ENCODE results near the gene SMC4. TPM values are rescaled to one million over a fixed set of nuclear protein-coding genes. Genes with fewer than 3 reads are reported as not detected.

SMC4 gene
- total and polyA plus RNA-seq, 2 experiments from 2014 or later = 49.6 to 55.4 TPM

GRCh38 chr3:160444411-160444810 lies 45.0 kb downstream of the SMC4 start:
- Histone ChIP-seq H4K20me1 (ENCODE audit: insufficient read depth, poor library complexity, severe bottlenecking) (no peaks in the 10 kb centered on the region), H3K4me2 (no peak overlapping the region), H3K9me3 (ENCODE audit: low read depth) (no peaks in the 10 kb centered on the region), H3K4me1 (ENCODE audit: insufficient read depth) (no peaks in the 10 kb centered on the region), H3K36me3 (replicated peaks; ENCODE audit: insufficient read depth, low read depth) (no peaks in the 10 kb centered on the region), H3K9me2 (replicated peaks; ENCODE audit: insufficient read depth) (no peaks in the 10 kb centered on the region), H3K27ac (no peak overlapping the region), H3K4me3 (no peak overlapping the region), H2AFZ (no peak overlapping the region), H3K79me2 (peaks cover 77% of the 10 kb centered on the region), H3K27me3 (no peaks in the 10 kb centered on the region)
- 91% methylated on average over 1 of the region's 1 CpG for WGBS (ENCODE audit: low lambda C conversion rate, missing lambda C conversion rate)
- no peak for DNase-seq (ENCODE audit: low spot score)
- TF ChIP-seq EZH2phosphoT487 (IDR thresholded peaks at IDR 0.05; ENCODE audit: low read depth, severe bottlenecking, unreplicated experiment) (no peak), EZH2 (IDR thresholded peaks at IDR 0.05; ENCODE audit: borderline replicate concordance) (no peak)
- TF ChIP-seq, protein P1, sequence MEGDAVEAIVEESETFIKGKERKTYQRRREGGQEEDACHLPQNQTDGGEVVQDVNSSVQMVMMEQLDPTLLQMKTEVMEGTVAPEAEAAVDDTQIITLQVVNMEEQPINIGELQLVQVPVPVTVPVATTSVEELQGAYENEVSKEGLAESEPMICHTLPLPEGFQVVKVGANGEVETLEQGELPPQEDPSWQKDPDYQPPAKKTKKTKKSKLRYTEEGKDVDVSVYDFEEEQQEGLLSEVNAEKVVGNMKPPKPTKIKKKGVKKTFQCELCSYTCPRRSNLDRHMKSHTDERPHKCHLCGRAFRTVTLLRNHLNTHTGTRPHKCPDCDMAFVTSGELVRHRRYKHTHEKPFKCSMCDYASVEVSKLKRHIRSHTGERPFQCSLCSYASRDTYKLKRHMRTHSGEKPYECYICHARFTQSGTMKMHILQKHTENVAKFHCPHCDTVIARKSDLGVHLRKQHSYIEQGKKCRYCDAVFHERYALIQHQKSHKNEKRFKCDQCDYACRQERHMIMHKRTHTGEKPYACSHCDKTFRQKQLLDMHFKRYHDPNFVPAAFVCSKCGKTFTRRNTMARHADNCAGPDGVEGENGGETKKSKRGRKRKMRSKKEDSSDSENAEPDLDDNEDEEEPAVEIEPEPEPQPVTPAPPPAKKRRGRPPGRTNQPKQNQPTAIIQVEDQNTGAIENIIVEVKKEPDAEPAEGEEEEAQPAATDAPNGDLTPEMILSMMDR (IDR thresholded peaks at IDR 0.05; ENCODE audit: poor library complexity) = no peak

DNA sequence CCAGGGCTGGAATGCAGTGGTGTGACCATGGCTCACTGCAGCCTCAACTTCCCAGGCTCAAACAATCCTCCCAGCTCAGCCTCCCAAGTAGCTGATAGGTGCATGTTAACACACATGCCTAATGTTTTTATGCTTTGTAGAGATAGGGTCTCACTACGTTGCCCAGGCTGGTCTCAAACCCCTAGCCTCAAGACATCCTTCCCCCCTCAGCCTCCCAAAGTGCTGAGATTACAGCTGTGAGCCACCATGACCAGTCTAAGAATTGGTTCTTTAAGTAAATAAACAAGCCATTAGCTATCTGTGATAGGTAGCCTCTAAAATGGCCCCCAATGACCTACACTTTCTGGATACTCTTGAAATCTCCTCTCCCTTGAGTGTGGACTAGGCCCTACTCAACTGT lies 46.4 kb downstream of the SMC4 start:
- WGBS (ENCODE audit: low lambda C conversion rate, missing lambda C conversion rate) = 95% methylated on average over 1 of the region's 1 CpG
- peaks cover 69% of the 10 kb centered on the region for H3K79me2 ChIP-seq
- no peak overlapping the region for H3K4me3 ChIP-seq

DNA sequence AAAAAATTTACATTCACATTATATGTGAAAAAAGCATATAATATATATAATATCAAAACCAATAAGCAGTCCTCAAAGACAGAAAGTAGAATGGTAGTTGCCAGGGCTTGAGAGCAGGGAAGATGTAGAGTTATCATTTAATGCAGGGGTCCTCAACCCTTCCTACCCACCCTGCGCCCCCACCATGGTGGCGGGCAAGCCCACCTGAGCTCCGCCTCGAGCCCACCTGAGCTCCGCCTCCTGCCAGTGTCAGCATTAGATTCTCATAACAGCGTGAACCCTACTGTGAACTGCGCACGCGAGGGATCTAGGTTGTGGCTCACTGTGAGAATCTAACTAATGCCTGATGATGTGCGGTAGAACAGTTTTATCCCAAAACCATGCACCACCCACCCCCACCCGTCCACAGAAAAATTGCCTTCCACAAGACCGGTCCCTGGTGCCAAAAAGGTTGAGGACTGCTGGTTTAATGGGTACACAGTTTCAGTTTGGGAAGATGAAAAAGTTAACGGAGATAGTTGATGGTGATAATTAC lies 47.1 kb downstream of the SMC4 start:
- no peak for TF ChIP-seq EZH2 (IDR thresholded peaks at IDR 0.05; ENCODE audit: borderline replicate concordance)
- TF ChIP-seq, protein P1 (IDR thresholded peaks at IDR 0.05; ENCODE audit: poor library complexity) = no peak
- TF ChIP-seq EZH2phosphoT487 (IDR thresholded peaks at IDR 0.05; ENCODE audit: low read depth, severe bottlenecking, unreplicated experiment) = no peak
- H2AFZ ChIP-seq = no peak overlapping the region
- no peaks in the 10 kb centered on the region for H3K27me3 ChIP-seq
- H3K9me3 ChIP-seq (ENCODE audit: low read depth) = no peaks in the 10 kb centered on the region
- no peak overlapping the region for H3K4me3 ChIP-seq
- DNase-seq (ENCODE audit: low spot score) = no peak
- peaks cover 4% of the 10 kb centered on the region for H3K4me1 ChIP-seq (ENCODE audit: insufficient read depth)
- 96% methylated on average over 13 of the region's 13 CpGs for WGBS (ENCODE audit: low lambda C conversion rate, missing lambda C conversion rate)
- H3K4me2 ChIP-seq = no peak overlapping the region
- no peaks in the 10 kb centered on the region for H3K36me3 ChIP-seq (replicated peaks; ENCODE audit: insufficient read depth, low read depth)
- peaks cover 65% of the 10 kb centered on the region for H3K79me2 ChIP-seq
- H4K20me1 ChIP-seq (ENCODE audit: insufficient read depth, poor library complexity, severe bottlenecking) = no peaks in the 10 kb centered on the region
- no peaks in the 10 kb centered on the region for H3K9me2 ChIP-seq (replicated peaks; ENCODE audit: insufficient read depth)
- H3K27ac ChIP-seq = no peak overlapping the region

More for the DNA sequence above, 46.4 kb downstream of the SMC4 start:
- Histone ChIP-seq H4K20me1 (ENCODE audit: insufficient read depth, poor library complexity, severe bottlenecking) (no peaks in the 10 kb centered on the region), H3K9me2 (replicated peaks; ENCODE audit: insufficient read depth) (no peaks in the 10 kb centered on the region), H3K4me2 (no peak overlapping the region), H3K27me3 (no peaks in the 10 kb centered on the region), H3K9me3 (ENCODE audit: low read depth) (no peaks in the 10 kb centered on the region), H2AFZ (no peak overlapping the region), H3K36me3 (replicated peaks; ENCODE audit: insufficient read depth, low read depth) (no peaks in the 10 kb centered on the region), H3K27ac (no peak overlapping the region), H3K4me1 (ENCODE audit: insufficient read depth) (peaks cover 4% of the 10 kb centered on the region)
- no peak for DNase-seq (ENCODE audit: low spot score)
- TF ChIP-seq, protein P1 (IDR thresholded peaks at IDR 0.05; ENCODE audit: poor library complexity) = no peak
- no peak for TF ChIP-seq EZH2 (IDR thresholded peaks at IDR 0.05; ENCODE audit: borderline replicate concordance)
- TF ChIP-seq EZH2phosphoT487 (IDR thresholded peaks at IDR 0.05; ENCODE audit: low read depth, severe bottlenecking, unreplicated experiment) = no peak

All from hepatocyte (in vitro differentiated cells).